ENCODE data around the gene GCN1. TPM values are rescaled to one million over a fixed set of nuclear protein-coding genes. Genes with fewer than 3 reads are reported as not detected.
A peak's percentile ranks its signal among the peaks of the same experiment; 100 is the strongest.
"Not testable (repeated sequence)": the region's sequence is repeated elsewhere in the genome, so short reads cannot be mapped to it uniquely, and the experiment has no call there.

The GCN1 gene
- polyA plus RNA-seq, 10 donors: 32.7 to 50.4 (median 39.9) TPM

DNA sequence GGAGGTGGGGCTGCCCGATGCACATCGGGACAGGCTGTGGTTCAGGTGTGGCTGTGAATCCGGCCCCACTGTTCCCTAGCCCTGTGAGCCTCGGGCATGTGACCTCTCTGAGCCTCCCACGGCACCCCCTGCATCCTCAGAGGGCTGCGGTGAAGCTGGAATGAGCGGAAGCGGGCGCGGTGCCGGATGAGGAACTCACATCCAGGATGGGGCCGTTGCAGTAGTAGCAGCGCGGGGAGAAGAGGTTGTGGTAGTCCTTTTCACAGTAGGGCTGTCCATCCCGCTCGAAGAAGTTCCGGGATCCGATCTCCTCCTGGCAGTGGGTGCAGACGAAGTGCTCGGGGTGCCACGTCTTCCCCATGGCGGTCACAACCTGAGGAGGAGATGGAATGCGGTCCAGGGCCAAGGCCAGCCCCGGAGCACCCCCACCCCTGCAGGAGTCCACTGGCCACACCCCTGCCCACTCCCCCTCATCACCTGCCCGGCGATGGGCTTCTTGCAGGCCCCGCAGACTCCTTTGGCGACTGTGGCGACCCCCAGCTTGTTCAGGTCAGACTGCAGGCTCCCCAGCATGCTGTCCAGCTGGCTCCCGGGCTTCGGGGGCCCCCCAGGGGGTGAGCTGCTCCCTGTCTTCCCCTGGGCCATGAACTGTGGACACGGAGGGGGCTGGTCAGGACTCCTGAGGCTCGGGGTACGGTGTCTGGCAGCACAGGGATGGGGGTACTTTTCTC lies 20.3 kb upstream of the GCN1 start:
- no peak for DNase-seq

GRCh38 chr12:120213758-120214157 lies 19.2 kb upstream of the GCN1 start:
- no peak for DNase-seq

GRCh38 chr12:120213182-120213581 lies 18.7 kb upstream of the GCN1 start:
- DNase-seq: not testable (repeated sequence)

DNA sequence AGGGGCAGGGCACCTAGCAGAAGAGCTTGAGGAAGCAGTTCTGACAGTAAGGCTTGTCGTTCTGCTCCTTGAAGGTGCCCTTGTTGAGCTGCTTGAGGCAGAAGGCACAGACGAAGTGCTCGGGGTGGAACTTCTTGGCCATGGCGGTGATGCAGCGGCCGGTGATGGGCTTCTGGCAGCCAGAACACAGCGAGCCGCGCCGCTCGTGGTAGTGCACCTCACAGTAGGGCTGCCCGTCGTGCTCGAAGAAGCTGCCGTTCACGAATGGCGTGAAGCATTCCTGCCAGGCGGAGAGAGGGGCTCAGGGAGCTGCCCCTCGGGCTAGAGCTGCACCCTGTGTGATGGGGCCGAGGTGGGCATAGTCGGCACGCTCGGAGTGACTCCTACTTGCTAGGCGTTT lies 17.8 kb upstream of the GCN1 start:
- DNase-seq: no peak

- DNase-seq: no peak
Measured at GRCh38 chr12:120211904-120212283, 17.4 kb upstream of the GCN1 start.

- no peak for DNase-seq
Measured at GRCh38 chr12:120211243-120211903, 16.9 kb upstream of the GCN1 start.

DNA sequence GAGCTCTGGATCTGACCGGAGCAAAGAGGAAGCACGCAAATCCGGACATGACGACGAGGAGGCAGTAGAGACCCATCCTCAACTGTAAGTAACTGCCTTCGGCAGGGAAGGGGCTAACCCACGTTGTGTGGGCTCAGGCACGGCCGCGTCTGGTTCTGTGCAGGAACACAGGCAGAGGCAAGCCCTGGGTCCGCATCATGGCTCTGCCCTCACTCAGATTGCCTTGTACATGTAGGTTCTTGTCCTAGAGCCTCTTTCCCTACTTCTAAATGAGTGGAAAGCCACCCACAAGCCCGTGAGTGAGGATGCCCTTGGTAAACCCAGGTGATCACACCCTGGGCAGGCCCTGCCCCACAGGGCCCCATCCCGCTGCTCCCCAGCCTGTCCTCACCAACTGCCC lies 15.3 kb upstream of the GCN1 start:
- no peak for DNase-seq

DNA sequence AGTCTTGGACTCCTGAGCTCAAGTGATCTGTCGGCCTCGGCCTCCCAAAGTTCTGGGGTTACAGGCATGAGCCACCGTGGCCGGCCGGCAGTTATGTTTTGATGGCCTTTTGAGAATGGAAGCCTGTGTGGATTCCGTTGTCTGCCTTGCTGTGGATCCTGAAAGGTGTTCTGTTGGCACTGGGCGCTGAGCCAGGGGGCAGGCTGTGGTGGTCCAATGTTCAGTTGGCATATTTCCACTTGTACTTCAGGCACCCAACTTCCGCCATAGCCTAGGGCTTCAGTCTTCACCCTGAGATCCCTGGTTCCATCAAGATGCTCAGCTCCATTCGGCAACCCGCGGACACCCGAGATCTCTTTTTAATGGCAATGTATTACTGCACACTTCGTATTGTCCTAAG lies 12.7 kb upstream of the GCN1 start:
- DNase-seq: no peak

DNA sequence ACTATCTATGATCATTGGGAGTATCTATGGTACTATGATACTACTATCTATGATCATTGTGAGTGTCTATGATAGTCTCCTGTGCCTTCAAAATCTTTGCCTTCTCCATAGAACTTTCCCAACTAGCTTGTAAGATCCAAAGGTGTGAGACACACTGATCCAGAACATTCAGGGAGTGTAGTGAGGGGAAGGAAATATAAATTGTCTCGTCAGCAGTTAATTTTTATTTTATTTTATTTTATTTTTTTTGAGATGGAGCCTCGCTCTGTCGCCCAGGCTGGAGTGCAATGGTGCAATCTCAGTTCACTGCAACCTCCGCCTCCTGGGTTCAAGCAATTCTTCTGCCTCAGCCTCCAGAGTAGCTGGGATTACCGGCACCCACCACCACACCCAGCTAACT lies 12.3 kb upstream of the GCN1 start:
- DNase-seq: not testable (repeated sequence)

- no peak for DNase-seq
Measured at GRCh38 chr12:120206228-120206627, 11.7 kb upstream of the GCN1 start.

GRCh38 chr12:120204171-120204570 lies 9.7 kb upstream of the GCN1 start:
- DNase-seq: no peak

DNA sequence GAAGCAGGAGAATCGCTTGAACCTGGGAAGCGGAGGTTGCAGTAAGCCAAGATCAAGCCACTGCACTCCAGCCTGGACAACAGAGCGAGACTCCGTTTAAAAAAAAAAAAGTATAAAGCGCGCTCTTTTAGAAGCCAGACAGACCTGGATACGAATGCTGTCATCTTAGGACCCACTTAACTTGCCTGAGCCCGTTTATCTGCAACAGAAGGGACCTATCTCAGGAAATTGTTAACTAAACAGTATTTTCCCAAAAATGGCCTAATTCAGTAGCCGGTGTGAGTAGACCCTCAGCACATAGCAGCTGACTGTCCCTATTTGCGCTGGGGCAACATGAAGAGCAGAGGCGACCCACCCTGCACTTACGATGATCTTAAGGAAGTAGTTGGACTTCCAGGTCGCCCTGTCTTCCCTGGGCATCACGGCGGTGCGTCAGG lies 5.9 kb upstream of the GCN1 start:
- DNase-seq: no peak

DNA sequence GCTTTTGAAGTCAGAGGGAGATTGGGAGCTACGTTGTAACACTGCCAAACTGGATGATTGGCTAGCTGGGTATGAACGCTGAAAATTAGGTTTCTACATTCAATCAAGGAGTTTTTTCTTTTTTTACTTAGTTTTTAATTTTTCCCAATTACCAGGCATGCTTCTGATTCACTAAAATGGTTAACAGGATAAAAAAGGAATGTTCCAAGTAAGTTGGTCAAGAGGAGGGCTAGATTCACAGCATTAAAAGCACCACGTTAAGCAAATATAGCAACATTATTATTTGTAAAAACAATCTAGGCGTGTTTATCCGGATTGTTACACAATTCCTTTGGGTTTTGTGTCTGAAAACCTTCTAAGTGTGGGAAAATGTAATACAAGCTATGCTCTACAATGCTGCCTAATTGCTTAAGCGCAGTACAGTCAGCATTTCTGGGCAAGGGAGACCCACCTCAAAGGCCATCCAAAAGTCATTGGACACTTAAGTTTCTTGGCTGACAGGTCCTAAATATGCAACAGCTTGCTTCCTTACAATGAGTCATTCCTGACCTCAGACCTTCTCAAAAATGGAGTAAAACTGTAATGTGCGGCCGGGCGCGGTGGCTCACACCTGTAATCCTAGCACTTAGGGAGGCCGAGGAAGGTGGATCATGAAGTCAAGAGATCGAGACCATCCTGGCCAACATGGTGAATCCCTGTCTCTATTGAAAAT lies 5.2 kb upstream of the GCN1 start:
- peak; percentile 33 to 53 (median 34) for DNase-seq

- no peak for DNase-seq
Measured at GRCh38 chr12:120199025-120199424, 4.5 kb upstream of the GCN1 start.

- DNase-seq: no peak
Measured at GRCh38 chr12:120197542-120197887, 3.0 kb upstream of the GCN1 start.

- DNase-seq: not testable (repeated sequence)
Measured at GRCh38 chr12:120196817-120197541, 2.5 kb upstream of the GCN1 start.

DNA sequence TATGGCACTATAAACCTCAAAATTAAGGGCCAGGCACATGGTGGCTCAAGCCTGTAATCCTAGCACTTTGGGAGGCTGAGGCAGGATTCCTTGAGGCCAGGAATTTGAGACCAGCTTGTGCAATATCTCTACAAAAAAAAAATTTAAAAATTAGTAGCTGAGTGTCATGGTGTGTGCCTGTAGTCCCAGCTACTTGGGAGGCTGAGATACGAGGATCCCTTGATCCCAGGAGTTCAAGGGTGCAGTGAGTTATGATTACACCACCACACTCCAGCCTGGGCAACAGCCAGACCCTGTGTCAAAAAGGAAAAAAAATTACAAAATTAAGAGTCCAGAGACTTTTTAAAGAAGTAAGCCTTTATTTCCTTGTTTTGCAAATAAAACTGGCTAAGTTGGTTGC lies 1.8 kb upstream of the GCN1 start:
- no peak for DNase-seq

- DNase-seq: no peak
Measured at GRCh38 chr12:120194226-120194533, 335 bp downstream of the GCN1 start.

DNA sequence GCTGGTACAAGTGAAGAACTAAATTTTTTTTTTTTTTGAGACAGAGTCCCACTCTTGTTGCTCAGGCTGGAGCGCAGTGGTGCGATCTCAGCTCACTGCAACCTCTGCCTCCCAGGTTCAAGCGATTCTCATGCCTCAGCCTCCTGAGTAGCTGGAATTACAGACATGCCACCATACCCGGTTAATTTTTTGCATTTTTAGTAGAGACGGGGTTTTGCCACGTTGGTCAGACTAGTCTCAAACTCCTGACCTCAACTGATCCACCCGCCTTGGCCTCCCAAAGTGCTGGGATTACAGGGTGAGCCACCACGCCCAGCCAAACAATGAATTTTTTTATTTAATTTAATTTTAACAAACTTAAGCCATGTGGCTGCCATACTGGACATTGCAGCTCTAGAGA lies 1.2 kb downstream of the GCN1 start:
- DNase-seq: not testable (repeated sequence)

DNA sequence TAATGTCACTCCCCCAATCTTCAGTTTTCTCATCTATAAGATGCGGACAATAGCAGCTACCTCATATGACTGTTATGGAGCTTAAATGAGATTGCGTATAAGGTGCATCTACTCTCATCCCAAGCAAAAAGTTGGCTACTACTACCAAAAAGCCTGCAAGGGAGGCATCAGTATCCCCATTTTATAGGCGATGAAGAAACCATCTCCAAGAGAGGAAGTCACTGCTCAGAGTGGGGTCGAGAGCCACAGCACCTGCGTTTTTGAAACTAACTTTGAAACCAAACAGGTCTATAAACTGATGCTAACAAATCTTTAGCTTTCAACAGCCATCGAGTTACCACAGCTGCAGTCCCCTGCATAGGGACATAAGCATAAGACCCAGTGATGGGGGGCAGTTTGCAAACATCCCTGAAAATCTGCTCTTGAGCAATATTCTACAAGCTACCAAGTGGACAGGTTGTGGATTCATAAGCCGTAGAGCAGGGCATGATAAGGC lies 3.5 kb downstream of the GCN1 start:
- DNase-seq: no peak

- no peak for DNase-seq
Measured at GRCh38 chr12:120190386-120190785, 4.1 kb downstream of the GCN1 start.

- DNase-seq: no peak
Measured at GRCh38 chr12:120186654-120187053, 7.9 kb downstream of the GCN1 start.
